GM23248 (cell line): Measurements from ENCODE around the gene U2AF1.
"Not testable (repeated sequence)": the region's sequence is repeated elsewhere in the genome, so short reads cannot be mapped to it uniquely, and the experiment has no call there.

Experiments used
- EZH2 ChIP-seq: fragments of 200-600 bp; sonication (generic); IDR thresholded peaks from 2 replicates; pipeline ENCODE4 v1.6.1; 2018; ENCODE audit warnings: antibody characterized with exemption, mild to moderate bottlenecking; ENCODE audit not compliant: insufficient read depth, poor library complexity, severe bottlenecking
- EZH2phosphoT487 ChIP-seq: fragments of 200-600 bp; sonication (generic); IDR thresholded peaks from 2 replicates; pipeline ENCODE4 v1.6.1; 2018; ENCODE audit warnings: antibody characterized with exemption, moderate library complexity, mild to moderate bottlenecking, low read depth; ENCODE audit not compliant: insufficient read depth

- not testable (repeated sequence) for TF ChIP-seq EZH2phosphoT487, EZH2
These were observed 41.4 kb downstream of the U2AF1 start for GRCh38 chr21:43065991-43066390.
